HG02798 (cell line): ENCODE measurements around the gene SERPINA5.
"Not testable (repeated sequence)": the region's sequence is repeated elsewhere in the genome, so short reads cannot be mapped to it uniquely, and the experiment has no call there.

ENCODE experiments used
- ATAC-seq: cut with Tn5 transposase; IDR thresholded peaks from one replicate; pipeline ENCODE4 v1.9.1; 2021; ENCODE audit warnings: mild to moderate bottlenecking; ENCODE audit not compliant: unreplicated experiment, poor library complexity

SERPINA5 gene

DNA sequence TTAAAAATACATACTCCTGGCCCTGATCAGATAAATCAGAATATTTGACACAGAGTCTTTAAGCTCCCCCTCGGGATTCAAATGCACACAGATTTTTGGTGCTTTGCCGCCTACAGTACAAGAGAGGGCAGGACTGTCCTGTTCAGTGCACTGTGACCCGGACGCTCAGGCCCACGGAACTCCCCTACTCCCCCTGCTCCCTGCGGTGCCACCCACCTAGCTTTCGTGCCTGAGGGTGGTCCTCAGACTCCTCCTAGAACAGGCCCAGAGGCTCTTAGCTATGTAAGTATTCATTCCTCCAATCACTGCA lies 17.2 kb downstream of the SERPINA5 start:
- no peak for ATAC-seq

DNA sequence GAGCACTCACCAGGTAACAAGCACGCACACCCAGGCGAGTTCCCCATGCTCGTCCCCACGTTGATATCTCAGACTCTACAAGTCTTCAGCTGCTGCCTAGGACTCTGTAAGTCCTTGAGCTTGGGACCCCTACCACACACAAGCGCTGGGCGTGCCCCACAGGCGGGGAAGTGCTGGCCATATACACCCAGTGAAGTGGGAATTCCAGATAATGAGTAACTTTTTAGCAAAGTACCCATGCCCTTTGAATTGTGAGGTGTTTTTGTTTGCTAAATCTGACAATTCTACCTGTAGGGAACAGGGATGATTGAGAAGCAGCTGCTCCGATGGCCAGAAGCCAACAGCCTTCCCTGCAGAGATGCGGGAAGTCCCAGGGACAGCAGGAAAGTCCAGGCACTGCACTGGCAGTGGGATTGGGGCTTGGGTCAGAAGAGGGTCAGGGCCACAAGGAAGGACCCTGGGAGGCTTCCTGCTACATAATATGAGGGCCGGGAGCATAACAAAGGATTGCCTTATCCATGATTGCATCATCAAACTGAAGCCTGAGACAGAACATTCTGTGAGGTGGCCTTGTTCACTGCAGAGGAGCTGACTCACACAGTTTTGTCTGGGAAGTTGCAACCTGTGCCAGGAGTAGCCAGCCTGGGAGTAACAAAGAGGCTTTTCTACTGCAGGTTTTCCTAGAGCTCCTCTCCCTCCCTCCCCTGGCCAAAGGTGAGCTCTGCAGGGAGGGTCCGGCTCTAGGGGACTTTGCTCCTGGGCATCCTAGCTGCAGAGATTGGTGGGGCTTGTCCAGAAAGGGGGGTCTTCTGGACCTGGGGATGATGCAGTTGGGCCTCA lies 17.8 kb downstream of the SERPINA5 start:
- ATAC-seq, result no peak

- no peak for ATAC-seq
These were observed 18.4 kb downstream of the SERPINA5 start for GRCh38 chr14:94599656-94600004.

- ATAC-seq, result no peak
These were observed 18.9 kb downstream of the SERPINA5 start for GRCh38 chr14:94600148-94600545.

- no peak for ATAC-seq
These were observed 20.7 kb downstream of the SERPINA5 start for GRCh38 chr14:94601884-94602391.

GRCh38 chr14:94602722-94603121 lies 21.5 kb downstream of the SERPINA5 start:
- ATAC-seq, result no peak

- ATAC-seq, result no peak
These were observed 24.1 kb downstream of the SERPINA5 start for GRCh38 chr14:94605361-94605760.

DNA sequence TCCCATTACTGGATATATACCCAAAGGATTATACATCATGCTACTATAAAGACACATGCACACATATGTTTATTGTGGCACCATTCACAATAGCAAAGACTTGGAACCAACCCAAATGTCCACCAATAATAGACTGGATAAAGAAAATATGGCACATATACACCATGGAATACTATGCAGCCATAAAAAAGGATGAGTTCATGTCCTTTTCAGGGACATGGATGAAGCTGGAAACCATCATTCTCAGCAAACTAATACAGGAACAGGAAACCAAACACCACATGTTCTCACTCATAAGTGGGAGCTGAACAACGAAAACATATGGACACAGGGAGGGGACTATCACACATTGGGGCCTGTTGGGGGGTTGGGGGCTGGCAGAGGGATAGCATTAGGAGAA lies 27.7 kb downstream of the SERPINA5 start:
- ATAC-seq, result not testable (repeated sequence)

- ATAC-seq, result no peak
These were observed 30.0 kb downstream of the SERPINA5 start for GRCh38 chr14:94611179-94611578.

DNA sequence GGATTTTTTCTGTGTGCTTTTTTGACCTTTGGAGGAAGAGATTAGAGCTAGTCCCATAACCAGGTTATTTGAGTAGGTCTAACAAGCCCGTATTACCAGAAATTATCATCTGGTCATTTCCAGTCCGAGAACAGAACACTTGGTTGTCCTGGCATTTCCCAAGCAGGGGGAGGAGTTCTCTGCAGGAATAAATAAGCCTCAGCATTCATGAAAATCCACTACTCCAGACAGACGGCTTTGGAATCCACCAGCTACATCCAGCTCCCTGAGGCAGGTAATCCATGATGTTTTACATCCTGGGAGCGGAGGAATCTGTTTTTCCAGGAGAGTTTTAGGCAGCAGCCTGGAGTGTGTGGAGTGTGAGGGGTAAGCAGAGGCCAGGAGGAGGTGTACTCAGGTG lies 30.9 kb downstream of the SERPINA5 start, which contains the start of gene SERPINA3:
Gene SERPINA3 (plus strand): TSS at position 218 of the 400 bp plus-strand sequence. CDS start 2,051 bp downstream, outside the sequence.
- no peak for ATAC-seq

DNA sequence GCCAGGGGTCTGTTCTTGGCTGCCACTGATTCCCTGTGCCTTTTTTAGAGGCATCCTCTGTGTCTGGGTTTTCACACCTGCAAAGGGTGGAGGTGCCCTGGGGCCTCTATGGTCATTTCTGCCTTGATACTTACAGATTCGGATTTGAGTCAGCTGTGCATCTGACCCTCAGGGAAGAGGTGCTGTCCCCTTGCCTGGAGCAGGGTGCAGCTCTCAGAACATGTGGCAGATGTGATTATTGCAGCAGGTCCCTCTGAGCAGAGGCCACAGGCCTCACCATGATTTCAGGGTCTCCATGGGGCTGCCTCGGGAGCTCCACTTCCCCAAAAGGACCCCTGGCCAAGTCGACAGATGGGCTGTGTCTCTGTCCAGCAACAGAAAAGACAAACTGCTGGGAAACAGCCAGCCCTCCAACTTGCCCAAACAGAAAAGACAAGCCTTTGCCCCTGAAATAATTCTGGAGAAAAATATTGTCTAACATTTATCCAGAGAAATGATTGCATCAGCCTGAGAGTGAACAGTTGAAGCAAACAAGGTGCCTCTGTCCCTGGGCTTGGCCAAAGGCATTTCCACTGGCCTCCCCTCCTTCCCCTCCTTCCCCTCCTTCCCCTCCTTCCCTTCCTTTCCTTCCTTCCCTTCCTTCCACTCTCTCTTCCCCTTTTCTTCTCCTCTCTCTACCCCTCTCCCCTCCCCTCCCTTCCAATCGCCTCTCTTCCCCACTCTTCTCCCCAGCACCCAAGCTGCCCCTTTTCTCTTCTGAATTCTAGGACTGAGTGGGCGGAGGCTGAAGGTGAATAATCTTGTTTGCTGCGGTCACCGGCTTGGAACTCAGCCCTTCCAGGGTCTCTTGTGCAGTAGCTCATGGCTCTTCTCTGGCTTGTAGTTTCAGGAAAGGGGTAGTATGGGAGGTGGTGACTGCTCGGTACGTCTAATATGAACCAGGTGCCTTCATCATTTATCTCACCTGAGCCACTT lies 31.6 kb downstream of the SERPINA5 start:
- ATAC-seq, result no peak

DNA sequence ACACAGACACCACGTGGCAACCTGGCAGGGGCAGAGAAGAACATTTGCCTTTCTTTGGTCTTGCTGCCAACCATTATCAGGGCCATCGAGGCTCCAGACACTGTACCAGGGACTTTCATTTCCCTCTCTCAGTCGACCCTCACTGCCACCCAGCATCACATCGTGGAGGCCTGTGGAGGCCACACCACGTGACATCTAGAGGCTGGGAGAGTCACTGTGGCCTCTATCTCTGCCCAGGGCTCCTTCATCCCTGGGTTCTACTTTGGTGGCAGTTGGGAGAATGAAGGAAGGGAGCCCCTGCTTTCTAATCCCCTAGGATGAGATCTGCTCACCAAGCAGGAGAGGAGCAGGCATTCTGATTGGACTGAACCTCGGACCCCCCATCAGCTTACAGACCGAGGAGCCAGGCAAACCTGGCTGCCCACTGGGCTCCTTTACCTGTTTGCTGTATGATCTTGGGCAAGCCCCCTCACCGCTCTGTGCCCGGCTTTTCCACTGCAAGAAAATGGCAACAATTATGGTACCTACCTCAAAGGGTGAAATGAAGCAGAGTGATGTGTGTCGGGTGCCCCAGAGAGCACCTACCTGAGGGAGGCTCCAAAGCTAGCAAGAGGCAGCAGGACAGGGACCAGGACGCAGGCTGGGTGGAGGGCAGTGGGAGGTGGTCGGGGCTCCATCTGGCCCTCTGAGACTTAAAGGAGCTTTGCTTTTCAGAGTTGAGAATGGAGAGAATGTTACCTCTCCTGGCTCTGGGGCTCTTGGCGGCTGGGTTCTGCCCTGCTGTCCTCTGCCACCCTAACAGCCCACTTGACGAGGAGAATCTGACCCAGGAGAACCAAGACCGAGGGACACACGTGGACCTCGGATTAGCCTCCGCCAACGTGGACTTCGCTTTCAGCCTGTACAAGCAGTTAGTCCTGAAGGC lies 32.8 kb downstream of the SERPINA5 start:
- no peak for ATAC-seq

- ATAC-seq, result no peak
These were observed 33.6 kb downstream of the SERPINA5 start for GRCh38 chr14:94614802-94615201.

DNA sequence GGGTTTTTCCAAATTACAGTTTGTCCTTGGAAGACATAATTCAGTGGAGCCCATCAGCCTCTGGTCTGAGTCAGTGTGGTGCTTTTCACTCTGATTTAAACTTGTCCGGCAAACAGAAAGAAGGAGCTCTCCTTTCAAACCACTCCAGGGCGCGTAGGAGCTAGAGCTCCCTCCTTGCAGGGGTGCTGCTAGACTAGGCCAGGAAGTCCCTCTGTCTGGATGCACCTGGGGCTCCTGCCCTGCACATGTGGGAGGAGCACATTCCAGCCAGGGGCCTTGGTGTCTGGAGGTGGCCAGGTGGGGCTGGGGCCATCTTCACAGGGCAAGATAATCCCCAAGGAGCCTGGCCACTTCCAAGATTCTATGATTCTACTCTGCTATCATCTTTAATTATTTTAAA lies 34.0 kb downstream of the SERPINA5 start:
- no peak for ATAC-seq

DNA sequence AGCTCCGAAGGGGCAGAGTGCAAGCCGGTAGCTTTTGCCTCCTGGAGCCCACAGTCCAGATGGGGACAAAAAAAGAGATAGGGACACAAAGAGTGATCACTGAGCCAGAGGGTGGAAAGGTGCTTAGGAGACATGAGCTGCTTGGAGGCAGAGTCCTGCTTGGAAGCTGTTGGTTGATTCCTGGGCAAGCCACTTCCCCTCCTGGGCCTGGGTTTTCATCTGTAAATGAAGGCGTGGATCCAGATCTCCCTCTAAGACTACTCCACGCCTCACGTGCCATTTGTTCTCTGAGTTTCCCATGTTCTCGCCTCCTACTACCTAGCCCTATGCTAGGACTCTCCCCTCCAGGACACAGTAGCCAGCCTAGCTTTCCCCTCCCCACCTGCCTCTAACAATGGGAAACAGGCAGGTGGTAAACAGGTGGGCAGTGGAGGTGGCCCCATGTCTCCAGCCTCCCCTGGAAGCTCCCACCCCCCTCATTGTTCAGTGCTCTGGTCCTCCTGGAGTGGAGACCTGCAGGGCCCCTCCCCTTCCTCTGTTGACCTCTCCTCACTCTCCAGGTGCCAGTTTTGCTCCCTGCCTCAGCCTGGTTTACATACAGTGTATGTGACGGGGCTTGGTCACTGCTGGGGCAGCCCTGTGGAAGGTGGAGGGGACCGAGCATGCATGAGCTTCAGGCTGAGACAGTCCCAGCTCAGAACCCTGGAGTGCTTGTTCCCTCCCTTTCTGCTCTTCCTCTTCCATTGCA lies 34.8 kb downstream of the SERPINA5 start:
- no peak for ATAC-seq

- no peak for ATAC-seq
These were observed 36.2 kb downstream of the SERPINA5 start for GRCh38 chr14:94617366-94617941.

- ATAC-seq, result no peak
These were observed 37.0 kb downstream of the SERPINA5 start for GRCh38 chr14:94617988-94618822.

- ATAC-seq, result no peak
These were observed 38.1 kb downstream of the SERPINA5 start for GRCh38 chr14:94619297-94619696.
